ENCODE measurements around the gene HS3ST3B1.

The HS3ST3B1 gene

DNA sequence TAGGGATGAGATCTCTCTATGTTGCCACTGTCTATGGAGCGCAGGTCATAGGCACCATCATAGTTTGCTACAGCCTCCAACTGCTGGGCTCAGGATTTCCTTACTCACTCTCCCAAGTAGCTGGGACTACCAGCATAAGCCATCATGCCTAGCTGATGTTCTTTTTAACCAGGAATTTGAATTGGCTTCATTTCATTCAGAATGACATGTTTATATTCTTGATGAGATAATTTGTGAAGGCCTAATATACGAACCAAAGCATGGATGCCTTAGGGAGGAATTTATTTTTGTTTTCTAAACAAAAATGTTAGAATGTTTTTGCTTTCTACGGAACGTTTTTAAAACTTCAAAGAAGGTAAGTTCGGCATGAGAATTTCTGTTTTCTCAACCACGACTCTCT, 71.6 kb downstream of the HS3ST3B1 start:
- H3K4me1 ChIP-seq: no peaks in the 10 kb centered on the region
- TF ChIP-seq, protein P1, sequence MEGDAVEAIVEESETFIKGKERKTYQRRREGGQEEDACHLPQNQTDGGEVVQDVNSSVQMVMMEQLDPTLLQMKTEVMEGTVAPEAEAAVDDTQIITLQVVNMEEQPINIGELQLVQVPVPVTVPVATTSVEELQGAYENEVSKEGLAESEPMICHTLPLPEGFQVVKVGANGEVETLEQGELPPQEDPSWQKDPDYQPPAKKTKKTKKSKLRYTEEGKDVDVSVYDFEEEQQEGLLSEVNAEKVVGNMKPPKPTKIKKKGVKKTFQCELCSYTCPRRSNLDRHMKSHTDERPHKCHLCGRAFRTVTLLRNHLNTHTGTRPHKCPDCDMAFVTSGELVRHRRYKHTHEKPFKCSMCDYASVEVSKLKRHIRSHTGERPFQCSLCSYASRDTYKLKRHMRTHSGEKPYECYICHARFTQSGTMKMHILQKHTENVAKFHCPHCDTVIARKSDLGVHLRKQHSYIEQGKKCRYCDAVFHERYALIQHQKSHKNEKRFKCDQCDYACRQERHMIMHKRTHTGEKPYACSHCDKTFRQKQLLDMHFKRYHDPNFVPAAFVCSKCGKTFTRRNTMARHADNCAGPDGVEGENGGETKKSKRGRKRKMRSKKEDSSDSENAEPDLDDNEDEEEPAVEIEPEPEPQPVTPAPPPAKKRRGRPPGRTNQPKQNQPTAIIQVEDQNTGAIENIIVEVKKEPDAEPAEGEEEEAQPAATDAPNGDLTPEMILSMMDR (IDR thresholded peaks at IDR 0.05): no peak
- H3K36me3 ChIP-seq: no peaks in the 10 kb centered on the region
- H3K27ac ChIP-seq: no peak overlapping the region
- no peak for DNase-seq
- no peak overlapping the region for H3K4me3 ChIP-seq
- H3K27me3 ChIP-seq: no peaks in the 10 kb centered on the region
- no peaks in the 10 kb centered on the region for H3K9me3 ChIP-seq
- intact Hi-C loops (cut with DNase I; ENCODE audit: low total_unique reads): no loop called here

DNA sequence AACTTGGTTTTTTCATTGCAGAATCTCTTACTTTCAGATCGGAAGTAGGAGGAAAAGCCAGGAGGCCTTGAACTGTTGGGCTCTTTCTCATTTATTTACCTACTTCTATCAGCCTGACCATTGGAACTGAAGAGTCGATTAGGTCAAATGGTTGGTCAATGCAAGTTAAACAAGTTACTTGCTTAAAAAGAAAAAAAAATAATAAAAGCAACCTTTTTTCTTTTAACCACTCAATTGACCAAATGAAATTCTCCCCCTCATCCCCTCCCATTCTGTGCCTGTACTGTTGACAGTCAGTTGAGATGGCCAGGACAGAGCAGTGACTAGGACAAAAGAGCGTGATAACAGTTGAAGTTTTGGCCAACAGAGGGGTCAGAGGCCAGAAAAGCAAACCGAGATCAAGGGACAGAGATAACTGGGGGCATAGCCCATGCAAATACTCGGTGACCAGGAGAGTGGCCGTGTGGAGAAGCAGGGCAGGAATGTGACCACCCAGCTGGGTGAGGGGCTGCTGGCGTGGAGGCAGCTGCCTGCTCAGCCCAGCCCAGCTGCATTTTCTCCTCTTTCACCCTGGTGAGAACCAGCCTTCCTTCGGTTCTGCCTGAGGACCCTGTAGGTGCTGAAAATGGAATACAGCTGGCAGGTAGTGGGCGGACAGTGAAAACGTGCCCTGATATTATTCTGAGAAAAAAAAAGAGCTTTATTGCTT, 72.2 kb downstream of the HS3ST3B1 start:
- no peak overlapping the region for H3K27ac ChIP-seq
- no peak for DNase-seq
- H3K27me3 ChIP-seq: no peaks in the 10 kb centered on the region
- no peaks in the 10 kb centered on the region for H3K4me1 ChIP-seq
- no peaks in the 10 kb centered on the region for H3K36me3 ChIP-seq
- H3K9me3 ChIP-seq: no peaks in the 10 kb centered on the region
- TF ChIP-seq, protein P1 (IDR thresholded peaks at IDR 0.05): no peak
- intact Hi-C loops (cut with DNase I; ENCODE audit: low total_unique reads): no loop called here
- no peak overlapping the region for H3K4me3 ChIP-seq

GRCh38 chr17:14373614-14374259, 72.9 kb downstream of the HS3ST3B1 start:
- DNase-seq: no peak
- H3K4me3 ChIP-seq: no peak overlapping the region
- H3K27ac ChIP-seq: no peak overlapping the region
- no peaks in the 10 kb centered on the region for H3K27me3 ChIP-seq
- no peaks in the 10 kb centered on the region for H3K36me3 ChIP-seq
- intact Hi-C loops (cut with DNase I; ENCODE audit: low total_unique reads): no loop called here
- H3K9me3 ChIP-seq: no peaks in the 10 kb centered on the region
- H3K4me1 ChIP-seq: no peaks in the 10 kb centered on the region
- TF ChIP-seq, protein P1 (IDR thresholded peaks at IDR 0.05): no peak

GRCh38 chr17:14374268-14374667, 73.4 kb downstream of the HS3ST3B1 start:
- no peak for DNase-seq
- TF ChIP-seq, protein P1 (IDR thresholded peaks at IDR 0.05): no peak
- Histone ChIP-seq H3K36me3 (no peaks in the 10 kb centered on the region), H3K4me1 (no peaks in the 10 kb centered on the region), H3K9me3 (no peaks in the 10 kb centered on the region), H3K27me3 (no peaks in the 10 kb centered on the region), H3K4me3 (no peak overlapping the region), H3K27ac (no peak overlapping the region)
- intact Hi-C loops (cut with DNase I; ENCODE audit: low total_unique reads): no loop called here

DNA sequence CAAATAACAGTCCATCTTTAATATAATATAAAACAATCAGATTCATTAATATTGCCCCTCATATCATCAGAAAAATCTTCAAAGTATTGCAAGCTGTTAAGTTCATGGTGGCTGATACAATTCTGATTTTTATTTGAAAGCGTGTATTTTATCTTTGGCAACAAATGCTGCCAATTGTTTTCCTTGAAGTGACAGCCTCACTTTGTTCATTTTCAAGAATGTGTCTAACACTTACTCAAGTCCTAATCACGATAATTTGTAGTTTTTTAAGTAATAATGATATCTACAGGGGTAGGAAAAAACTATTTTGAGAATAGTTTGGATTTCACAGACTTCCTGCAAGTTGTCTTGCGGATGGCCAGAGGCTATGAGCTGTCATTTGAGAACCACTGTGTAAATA, 75.8 kb downstream of the HS3ST3B1 start:
- no peak for DNase-seq
- Histone ChIP-seq H3K4me3 (no peak overlapping the region), H3K36me3 (no peaks in the 10 kb centered on the region), H3K9me3 (no peaks in the 10 kb centered on the region), H3K4me1 (no peaks in the 10 kb centered on the region), H3K27ac (no peak overlapping the region), H3K27me3 (no peaks in the 10 kb centered on the region)
- TF ChIP-seq, protein P1 (IDR thresholded peaks at IDR 0.05): no peak
- intact Hi-C loops (cut with DNase I; ENCODE audit: low total_unique reads): no loop called here

Measured in tibial artery (tissue), 4 donors.